Measurements from ENCODE around the gene ACOXL. TPM values are rescaled to one million over a fixed set of nuclear protein-coding genes. Genes with fewer than 3 reads are reported as not detected.

Gene ACOXL
- total RNA-seq, 1 donor, result under 0.01 TPM

DNA sequence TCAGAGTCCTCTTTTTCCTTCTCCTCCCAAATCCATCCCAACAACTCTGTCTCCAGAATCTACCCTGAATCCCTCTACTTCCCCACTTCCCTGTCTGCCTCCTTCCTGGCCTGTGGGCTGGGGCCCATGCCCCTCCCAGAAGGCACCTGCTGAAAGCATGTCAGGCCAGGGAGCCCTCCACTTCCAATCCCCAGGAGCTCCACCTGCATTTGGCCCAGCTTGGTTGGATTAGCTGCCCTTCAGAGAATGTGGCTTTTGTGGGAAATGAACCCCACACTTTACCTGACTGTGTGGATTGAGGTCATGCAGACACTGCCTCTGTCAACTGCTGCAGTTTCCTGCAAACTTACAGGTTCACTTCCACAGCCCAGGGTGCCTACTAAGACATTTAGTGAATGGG is 58.5 kb downstream of the ACOXL start:
- DNase-seq (ENCODE audit: low read depth in 2 of 3, low spot score in 2 of 3), result no peak

DNA sequence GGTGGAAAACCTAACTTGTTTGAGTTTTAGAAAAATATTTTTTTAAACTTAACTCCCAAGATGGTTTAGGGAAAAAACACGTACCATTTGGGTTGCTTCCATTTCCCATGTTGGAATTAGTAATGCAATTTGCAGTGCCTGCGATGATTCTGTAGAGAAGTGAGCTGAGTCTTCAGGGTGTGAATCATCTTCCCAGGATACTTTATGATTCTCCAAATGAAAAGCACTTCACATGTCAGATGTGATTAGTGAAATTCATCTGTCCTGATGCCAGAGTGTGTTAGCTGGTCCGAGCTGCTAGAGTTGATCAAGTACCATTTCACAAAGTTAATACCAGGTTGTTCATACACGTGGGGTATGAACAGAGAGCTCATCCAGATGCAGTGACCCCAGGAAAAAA is 59.1 kb downstream of the ACOXL start:
- DNase-seq (ENCODE audit: low read depth in 2 of 3, low spot score in 2 of 3), result no peak

DNA sequence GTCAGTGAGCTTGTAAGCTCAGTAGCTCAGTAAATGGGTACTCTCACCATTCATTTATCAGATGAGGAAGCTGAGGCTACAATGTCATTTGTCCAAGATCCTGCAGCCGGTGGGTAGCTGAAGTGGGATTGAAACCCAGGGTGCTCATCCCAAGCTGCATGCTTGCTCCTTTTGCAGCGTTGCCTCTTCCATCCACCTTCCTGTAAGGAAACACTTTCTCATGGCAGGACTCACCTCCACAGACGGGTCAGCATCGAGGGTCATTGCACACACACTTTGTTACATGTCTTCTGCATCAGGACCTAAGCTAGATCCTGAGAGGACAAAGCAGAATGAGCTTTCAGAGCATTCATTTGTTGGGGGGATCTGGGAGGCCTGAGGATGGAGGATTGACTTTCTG is 60.7 kb downstream of the ACOXL start:
- no peak for DNase-seq (ENCODE audit: low read depth in 2 of 3, low spot score in 2 of 3)

DNA sequence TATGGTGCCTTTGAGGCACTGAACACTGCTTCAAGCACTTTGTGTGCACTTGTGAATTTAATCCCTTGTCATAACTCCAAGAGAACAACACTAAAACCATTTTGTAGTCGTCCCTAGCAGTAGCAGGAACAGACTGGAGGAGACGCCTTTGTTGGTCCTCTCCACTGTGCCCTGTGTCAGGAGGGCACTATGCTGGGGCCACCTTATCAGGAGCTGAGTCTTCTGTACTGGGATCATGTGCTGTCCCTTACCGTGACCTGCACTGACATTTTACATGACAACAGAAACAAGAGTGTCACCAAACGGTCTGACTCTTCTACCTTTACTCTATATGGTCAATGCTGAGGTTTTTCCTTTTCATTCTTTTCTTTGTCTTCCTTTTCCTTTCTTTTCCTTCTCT is 62.0 kb downstream of the ACOXL start:
- DNase-seq (ENCODE audit: low read depth in 2 of 3, low spot score in 2 of 3), result no peak

DNA sequence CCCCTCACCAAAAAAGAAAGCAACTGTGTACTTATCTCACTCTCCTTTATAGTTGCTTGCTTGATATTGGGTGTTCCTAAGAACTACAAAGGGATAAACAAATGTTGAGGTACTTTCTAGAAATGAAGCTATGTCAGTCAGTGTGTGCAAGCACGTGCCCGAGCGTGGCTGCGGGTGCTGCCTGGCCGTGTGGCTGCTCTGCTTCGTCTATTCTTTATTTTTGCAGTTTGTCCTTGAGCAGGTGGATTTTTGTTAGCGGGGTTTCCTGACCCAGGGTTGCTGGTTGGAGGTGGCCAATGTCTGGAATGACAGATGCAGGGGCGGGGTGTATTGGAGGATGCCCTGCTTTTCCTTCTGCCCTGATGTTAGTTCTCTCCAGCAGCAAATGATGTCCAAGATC is 62.6 kb downstream of the ACOXL start:
- no peak for DNase-seq (ENCODE audit: low read depth in 2 of 3, low spot score in 2 of 3)

DNA sequence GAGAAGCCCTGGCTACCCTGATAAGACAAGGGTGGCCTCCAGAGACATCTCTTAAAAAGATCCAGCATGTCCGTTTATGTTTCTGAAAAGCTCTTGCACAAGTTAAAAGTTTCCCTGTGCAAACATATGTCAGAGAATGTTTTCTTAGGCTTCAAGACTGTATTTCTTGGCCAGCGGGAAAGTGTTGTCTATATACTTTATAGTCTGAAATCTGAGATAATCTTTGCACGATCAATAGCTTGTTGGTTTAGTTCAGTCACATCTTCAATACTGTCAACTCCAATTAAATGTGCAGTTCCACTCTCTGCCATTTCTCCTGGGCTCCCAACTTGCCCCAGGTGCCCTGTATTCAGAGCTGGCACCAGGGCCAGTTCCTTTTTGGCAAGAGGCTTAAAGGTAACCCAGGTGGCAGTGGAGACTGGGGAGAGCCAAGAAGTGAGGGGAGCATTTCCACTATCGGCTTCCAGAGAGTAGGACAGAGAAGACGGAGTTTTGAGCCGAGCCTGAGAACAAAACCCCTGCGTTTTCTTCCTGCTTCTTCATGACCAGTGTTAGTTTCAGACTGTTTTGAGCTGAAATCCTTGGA is 64.4 kb downstream of the ACOXL start:
- DNase-seq (ENCODE audit: low read depth in 2 of 3, low spot score in 2 of 3), result no peak

DNA sequence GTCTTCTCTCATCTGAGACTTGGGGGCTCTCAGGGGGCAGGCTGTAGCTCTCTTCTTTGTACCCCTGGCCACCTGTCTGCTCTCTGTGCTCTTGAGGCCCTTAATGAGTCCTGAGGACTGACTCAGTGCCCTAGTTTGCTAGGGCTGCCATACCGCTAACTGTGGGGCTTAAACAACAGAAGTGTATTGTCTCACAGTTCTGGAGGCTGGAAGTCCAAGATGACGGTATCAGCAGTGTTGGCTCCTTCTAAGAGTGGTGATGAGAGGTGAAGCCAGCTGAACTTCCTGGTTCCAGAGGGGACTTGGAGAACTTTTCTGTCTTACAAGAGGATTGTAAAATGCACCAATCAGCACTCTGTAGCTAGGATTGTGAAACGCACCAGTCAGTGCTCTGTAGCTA is 67.0 kb downstream of the ACOXL start:
- DNase-seq (ENCODE audit: low read depth in 2 of 3, low spot score in 2 of 3), result no peak

DNA sequence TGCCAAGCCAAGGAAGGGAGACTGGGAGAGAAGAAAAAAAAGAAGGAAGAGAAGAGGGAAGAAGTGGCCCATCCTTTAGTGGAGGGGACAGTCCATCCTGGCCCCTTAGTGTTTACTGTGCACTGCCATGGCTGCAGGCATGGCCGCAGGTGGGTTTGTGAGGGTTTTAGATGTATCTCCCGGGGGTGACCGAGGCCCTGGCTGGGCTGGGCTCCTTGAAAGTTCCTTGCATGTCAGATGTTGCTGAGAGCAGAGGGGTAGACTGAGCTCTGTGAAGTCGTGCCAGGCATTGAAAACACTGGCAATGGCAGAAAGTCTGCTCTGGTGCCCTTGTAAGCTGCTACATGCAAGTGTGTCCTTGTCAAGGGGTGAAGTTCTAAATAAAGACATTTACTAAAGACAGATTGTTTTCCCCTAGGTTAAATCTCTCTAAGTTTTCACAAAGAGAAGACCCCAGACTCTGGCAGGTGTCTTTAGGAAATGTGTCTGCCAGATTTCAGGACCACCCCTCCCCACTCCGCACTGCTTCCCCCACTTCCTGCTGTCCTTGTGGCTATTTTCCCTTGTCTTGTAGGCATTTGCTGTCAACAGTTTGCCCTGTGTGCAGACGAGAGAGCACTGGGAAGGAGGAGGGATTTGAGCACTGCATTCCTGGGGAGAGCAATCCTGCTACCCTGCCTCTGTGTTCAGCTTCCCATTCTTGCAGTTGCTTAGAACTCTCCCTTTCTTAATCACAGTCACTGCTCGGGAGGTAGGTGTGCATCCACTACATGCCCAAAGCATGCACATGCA is 68.4 kb downstream of the ACOXL start:
- no peak for DNase-seq (ENCODE audit: low read depth in 2 of 3, low spot score in 2 of 3)

DNA sequence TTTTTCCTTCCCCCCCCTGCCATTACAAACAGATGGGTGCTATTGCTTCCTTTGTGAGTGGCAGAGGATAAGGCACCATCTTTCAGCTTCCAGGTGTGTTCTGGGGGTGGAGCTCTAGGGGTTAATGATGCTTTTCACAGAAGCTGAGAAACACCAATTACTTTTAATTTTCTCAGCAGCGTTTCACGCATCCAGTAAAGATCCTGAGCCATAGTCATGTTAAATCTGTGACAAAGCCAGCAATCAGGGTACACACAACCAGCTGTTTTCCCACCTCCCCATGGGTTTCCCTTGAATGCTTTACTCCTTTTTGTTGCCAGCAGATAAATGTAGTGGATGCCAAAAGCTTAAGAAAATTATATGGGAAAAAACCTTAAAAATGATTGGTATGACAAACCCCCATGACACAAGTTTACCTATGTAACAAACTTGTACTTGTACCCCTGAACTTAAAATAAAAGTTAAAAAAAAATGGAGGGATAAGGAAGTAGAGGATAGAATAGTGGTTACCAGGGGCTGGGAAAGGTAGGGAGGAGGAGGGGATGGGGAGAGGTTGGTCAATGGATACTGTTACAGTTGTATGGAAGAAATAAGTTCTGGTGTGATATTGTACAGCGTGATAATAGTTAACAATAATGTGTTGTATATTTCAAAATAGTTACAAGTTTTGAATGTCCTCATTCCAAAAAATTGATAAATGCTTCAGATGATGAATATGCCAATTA is 70.0 kb downstream of the ACOXL start:
- no peak for DNase-seq (ENCODE audit: low read depth in 2 of 3, low spot score in 2 of 3)

DNA sequence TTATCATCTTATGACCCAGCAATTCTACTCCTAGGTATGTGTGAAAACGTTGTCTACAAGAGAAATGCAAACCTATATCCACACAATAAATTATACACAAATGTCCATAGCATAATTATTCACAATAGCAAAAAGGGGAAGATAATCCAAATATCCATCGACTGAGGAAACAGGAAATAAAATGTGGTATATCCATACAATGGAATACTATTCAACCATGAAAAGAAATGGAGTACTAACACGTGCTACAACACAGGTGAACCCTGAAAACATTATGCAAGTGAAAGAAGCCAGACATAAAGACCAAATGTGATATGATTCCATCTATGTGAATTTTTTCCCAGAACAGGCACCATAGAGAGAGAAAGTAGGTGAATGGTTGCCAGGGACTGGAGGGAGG is 72.1 kb downstream of the ACOXL start:
- no peak for DNase-seq (ENCODE audit: low read depth in 2 of 3, low spot score in 2 of 3)

DNA sequence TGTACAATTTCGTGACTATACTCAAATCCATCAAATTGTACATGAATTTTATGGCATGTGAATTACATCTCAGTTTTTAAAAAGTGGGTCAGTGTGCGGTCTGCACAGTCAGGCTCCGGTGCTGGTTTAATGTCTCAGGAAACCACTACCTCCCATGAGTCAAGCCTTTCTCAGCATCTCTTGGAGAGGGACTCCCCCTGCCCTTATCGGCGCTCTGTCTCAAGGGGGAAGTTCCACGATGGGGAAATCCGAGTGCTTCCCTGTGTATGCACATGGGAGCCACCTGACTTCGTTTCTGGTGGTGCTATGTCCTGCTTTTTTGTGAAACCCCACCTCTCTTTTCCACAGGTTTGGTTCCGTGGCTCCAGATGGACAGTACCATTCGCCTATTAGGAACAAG is 72.5 kb downstream of the ACOXL start:
- peak in 2 of 3 donors; percentile 88 to 89 for DNase-seq (ENCODE audit: low read depth in 2 of 3, low spot score in 2 of 3)

DNA sequence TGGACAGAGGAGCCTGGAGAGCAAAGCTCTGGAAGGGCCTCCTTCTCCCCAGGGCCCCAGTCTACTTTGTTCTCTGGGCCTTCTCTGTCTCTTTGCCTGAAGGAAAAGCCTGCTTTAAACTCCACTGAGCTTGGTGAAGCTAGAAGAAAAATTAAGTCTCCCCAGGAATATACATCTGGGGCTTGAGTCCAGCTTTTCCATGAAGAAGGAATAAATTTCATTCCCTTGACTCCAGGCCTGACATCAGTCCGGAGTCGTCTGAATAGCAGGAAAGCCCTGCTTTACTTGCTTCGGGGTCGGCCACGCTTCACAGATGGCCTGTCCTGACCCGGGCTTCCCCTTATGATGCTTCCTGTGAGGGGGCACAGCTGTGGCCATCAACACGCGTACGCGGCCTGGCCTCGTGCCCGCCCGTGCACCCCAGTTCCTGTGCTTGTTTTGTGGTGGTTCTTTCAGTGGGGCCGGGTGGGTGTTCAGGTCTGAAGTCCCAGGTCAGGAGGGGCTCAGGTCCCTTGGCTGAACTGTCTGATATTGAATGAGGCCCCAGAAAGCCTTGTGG is 73.6 kb downstream of the ACOXL start:
- peak in 2 of 3 donors; percentile 74 to 82 for DNase-seq (ENCODE audit: low read depth in 2 of 3, low spot score in 2 of 3)

DNA sequence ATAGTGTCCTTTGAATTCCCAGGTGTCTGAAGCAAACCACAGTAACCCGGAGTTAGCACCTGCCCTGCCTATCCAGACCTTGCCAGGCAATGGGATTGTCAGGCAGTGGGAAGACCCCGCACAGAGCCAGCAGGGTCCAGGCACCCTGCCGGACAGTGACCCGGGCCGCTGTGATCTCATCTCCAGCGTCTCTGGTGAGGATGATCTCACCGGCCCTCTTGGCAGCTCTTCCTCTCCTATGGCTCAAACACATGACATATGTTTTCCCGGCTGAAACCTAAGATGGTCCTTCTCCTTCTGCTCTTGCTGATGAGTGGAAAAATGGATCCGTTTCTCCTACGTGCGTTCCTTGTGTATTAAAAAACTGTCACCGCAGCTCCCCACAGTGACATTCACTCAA is 75.1 kb downstream of the ACOXL start:
- no peak for DNase-seq (ENCODE audit: low read depth in 2 of 3, low spot score in 2 of 3)

DNA sequence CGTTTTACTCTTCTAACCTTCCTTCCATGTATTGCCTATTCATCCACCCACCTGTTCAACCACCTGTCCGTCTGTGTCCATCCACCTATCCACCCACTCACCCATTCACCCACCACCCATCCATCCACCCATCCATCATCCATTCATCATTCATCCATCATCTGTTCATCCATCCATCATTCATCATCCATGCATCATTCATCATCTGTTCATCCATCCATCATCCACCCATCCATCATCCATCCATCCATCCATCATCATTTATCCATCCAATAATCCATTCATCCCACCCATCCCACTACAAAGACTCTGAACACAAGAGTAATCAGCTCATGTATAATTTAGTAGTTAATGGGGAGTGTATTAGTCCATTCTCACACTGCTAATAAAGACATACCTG is 78.0 kb downstream of the ACOXL start:
- no peak for DNase-seq (ENCODE audit: low read depth in 2 of 3, low spot score in 2 of 3)

DNA sequence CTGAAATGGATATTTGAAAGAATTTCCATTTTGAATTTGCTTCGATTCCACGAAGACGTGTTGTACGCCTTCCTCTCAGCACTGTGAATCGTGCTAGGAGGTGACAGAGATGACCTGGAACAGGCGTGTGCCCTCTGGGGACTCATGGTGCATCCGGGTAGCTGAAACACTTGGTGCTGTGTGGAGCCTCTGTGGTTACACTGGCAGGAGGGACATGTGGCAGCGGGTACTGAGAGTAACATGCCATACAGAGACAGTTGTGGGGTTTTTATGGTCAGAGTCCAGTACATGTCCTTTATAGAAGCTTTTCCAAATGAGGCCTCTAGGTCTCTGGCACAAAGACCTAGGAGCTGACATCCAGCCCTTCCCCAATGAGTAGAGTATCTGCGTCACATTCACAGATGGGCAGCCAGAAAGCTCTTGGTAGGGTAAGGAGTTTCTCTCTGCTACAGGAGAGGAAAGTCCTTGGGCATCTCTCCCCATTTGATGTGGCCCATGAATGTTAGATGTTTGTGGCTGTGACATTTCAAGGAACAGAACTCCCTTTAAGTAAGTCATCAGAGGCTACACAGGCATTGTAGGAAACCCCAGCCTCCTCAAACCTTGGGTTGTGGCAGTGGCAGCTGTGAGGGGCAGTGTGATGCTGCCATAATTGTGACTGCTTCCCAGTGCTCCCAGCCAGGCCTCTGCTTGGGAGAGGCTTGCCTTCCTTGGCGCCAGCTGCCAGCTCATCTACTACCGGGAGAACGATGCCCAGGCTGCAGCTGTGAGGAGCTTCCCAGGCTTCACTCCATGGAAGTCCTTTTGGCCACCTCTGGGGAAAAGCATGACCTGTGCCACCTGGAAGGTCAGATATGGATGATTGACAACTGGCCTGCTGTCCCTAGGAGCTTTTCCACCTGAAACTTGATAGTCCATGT is 80.6 kb downstream of the ACOXL start:
- no peak for DNase-seq (ENCODE audit: low read depth in 2 of 3, low spot score in 2 of 3)

DNA sequence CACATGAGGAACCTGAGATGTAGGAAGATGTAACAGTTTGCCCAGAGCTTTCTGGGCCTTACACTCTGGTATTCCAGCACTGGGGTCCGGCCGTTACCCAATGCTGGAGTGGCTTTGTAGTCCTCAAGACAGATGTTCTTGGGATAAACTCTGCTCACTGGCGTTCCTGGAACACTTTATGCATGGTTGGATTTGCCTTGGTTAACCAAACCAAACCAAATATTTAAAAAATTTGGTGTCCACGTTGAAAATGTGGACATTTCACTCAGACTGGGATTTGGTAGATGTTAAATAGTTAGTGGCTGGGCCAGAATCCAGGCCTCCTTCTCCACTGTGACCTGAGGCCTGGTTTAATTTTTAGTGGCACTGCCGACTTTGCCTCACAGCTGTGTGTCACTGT is 81.5 kb downstream of the ACOXL start:
- DNase-seq (ENCODE audit: low read depth in 2 of 3, low spot score in 2 of 3), result no peak

DNA sequence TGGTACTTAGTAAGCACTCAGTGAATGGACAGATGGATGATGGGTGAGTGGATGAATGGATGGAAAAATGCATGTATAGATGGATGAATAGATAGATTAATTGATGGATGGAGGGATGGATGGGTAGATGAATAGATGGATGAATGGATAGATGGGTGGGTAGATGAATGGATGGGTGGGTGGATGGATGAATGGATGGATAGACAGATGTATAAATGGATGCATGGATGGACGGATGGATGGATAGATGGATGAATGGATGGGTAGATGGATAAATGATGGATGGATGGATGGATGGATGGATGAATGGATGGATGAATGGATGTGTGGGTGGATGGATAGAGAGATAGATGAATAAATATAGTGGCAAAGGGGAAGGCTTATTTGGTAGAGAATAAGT is 83.6 kb downstream of the ACOXL start:
- DNase-seq (ENCODE audit: low read depth in 2 of 3, low spot score in 2 of 3), result no peak

DNA sequence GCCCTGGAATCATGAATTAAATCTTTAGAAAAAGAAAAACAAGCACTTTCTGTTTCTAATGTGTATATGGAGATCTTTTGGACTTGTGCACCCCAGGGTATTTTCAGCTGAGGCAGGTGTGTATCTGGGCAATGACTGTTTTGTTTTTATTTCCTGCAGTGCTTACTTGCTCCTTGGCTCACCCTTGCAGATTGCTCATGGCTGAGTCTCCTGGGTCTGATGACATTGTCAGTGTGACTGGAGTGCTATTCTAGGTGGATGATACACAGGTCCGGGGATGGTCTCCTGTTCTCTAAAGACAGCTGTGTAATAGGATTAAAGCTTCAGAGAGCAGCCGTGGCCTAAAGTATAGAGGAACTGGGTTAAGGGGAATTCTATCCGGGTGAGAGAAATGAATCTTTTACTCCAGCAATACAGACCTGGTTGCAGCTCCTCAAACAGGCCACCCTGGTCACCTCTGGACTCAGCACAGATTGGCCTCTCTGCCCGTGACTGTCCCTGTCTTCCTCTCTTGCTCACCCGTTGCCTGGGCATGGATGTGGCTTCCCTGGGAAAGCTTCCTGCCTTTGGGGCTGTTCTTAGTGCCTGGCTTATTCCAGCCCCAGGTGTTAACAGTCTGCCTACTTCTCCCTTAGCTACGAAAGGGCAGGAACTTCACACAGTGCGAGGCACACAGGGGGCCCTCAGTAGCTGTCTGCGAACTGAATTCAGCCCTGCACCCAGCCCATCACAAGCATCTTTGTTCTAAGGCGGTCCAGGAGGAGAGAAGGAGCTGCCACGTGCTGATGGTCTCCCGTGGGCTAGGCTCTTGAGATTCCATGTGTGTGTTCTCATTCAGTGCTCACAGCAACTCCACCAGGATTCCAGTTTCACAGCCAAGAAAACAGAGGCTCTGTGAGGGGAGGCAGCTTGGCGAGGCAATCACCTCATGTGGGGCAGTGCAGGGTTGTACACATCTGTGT is 84.3 kb downstream of the ACOXL start:
- no peak for DNase-seq (ENCODE audit: low read depth in 2 of 3, low spot score in 2 of 3)

DNA sequence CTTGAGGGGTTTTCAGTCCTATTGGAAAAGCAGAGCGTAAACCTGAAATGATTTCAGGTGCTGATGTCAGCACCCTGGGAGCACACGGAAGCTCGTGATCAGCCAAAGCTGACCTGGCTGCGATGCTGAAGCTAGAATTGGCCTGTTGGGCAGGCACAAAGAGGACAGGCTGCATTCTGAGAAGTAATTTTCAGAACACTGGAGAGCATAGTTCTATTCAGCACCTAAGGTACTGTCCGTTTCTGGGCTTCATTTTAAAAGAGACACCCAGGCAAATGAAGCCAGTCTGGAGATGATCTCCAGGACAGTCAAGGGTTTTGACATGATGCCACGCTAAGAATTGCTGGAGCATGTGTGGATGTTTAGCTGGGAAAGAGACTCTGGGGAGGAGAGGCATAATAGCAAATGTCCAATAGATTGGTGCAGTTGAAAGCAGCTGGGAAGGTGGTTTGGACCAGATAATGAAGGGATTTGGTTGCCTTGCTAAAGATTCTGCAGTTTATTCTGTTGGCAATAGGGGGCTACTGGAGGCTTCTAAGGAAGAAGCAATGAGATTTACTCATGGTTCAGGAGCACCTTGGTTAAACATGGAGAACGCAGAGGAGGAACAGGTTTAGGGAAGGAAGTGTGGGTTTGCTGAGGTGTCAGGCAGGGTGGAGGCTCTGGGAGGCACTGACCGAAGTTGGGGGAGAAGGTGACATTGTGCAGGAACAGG is 86.6 kb downstream of the ACOXL start:
- peak in 1 of 3 donors; percentile 24 for DNase-seq (ENCODE audit: low read depth in 2 of 3, low spot score in 2 of 3)
